ENCODE results near the gene NXPE2. TPM values are rescaled to one million over a fixed set of nuclear protein-coding genes. Genes with fewer than 3 reads are reported as not detected.
"Not testable (repeated sequence)": the region's sequence is repeated elsewhere in the genome, so short reads cannot be mapped to it uniquely, and the experiment has no call there.

NXPE2 gene
- not detected in 2 replicates for total RNA-seq (2014; rRNA removed; shearing (Covaris generic))

DNA sequence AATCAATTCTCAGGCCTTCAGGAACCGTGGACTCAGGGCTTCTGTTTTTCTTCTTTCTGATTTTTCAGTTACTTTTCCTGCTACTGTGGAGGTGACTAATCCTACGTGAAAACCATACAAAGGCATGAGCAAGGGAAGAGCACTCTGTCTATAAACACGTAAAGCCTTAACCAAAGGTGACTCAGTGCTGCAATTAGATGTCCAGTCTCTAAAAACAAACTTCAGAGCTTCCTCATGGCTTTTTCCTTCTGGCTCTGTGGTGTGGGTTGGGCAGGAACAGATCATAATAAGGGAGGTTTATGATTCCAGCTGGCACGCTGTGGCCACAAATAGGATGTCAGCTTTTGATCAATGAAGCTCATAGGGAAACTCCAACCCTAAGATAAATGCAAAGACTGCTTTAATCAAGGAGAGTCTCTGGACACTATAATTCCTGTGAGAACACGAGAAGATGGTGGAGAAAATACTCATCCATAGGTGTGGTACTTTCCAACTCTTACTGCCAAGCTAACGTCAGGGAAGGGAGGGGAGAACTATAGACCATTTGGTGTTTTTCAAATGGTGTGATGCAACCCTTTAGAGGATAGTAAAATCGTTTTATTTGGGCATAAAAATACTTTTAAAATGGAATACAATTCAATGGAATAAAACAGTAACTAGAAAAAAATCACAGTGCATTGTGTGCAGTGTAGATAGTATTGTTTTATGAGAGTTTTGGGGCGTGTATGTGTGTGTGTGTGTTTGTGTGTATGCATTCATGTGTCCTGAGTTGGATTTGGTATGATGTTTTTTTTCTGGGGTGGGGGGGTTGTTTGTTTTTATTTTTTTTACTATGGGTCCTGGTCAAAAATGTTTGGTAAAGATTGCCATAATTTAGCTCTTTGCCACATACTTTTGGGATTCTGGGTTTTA lies at the start of gene NXPE2:
Gene NXPE2, plus strand, starts transcription at position 403 of the 912 bp plus-strand sequence. Its CDS starts 49 bp downstream, at position 452.
- peak; percentile 69 for DNase-seq (ENCODE audit: low spot score)

DNA sequence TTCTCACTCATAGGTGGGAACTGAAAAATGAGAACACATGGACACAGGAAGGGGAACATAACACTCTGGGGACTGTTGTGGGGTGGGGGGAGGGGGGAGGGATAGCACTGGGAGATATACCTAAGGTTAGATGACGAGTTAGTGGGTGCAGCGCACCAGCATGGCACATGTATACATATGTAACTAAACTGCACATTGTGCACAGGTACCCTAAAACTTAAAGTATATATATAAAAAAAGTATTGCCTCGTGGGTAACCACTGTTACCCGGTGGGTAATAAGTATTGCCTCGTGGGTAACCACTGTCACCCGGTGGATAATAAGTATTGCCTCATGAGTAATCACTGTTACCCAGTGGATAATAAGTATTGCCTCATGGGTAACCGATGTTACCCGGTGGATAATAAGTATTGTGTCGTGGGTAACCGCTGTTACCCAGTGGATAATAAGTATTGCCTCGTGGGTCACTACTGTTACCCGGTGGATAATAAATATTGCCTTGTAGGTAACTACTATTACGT lies 46.8 kb upstream of the NXPE2 start:
- not testable (repeated sequence) for DNase-seq (ENCODE audit: low spot score)

DNA sequence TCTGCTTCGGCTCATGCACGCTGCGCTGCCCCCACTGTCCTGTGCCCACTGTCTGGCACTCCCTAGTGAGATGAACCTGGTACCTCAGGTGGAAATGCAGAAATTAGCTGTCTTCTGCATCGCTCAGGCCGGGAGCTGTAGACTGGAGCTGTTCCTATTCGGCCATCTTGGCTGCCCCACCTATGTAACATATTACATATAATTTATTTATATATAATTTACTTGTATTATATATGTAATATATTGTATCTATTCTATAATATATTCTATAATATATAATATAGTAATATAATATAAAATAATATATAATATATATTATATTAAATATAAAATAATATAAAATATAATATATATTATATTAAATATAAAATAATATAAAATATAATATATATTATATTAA lies 38.9 kb upstream of the NXPE2 start:
- not testable (repeated sequence) for DNase-seq (ENCODE audit: low spot score)

DNA sequence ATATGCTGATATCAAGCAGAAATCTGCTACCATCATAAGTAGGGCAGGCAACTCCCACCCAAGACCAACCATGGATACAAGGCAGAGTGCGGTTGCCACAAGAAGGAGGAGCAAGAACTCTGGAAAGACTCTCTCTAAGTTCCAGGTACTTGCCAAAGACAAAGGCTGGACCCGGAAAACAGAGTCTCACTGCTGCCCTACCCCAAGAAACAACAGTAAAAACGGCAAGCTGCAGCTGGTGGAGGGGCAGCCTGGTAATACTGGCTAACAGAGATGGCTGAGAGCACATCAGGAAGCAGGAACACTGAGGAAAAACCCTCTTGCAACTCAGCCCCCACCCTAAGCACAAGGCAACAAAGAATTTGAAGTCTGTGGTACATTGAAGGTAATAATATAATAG lies 27.7 kb upstream of the NXPE2 start:
- no peak for DNase-seq (ENCODE audit: low spot score)

DNA sequence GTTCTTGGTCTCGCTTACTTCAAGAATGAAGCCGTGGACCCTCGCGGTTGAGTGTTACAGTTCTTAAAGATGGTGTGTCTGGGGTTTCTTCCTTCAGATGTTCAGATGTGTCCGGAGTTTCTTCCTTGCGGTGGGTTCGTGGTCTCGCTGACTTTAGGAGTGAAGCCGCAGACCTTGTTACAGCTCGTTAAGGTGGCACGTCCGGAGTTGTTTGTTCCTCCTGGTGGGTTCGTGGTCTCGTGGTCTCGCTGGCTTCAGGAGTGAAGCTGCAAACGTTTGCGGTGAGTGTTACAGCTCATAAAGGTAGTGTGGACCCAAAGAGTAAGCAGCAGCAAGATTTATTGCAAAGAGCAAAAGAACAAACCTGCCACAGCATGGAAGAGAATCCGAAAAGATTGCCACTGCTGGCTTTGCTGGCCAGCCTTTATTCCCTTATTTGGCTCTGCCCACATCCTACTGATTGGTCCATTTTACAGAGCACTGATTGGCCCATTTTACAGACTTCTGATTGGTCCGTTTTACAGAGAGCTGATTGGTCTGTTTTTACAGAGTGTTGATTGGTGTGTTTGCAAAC lies 27.1 kb upstream of the NXPE2 start:
- DNase-seq (ENCODE audit: low spot score): no peak

DNA sequence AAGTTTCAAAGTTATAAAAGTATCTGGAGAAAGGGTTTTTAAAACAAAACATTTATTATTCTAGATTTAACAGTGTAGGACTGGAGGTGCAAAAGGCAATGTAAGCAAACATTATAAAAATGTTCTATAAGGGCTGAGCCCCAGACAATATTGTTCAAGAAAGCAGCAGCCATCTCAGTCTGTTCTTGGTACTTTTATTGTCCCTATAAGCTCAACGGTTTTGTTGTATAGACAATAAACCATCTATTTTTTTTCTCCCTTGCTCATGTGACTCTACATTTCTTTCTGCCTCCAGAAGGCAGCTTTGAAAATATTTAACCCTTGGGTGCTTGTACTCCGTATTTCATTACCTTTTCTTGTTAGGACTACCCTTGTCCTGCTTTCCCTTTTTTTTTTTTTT lies 25.2 kb upstream of the NXPE2 start:
- no peak for DNase-seq (ENCODE audit: low spot score)

DNA sequence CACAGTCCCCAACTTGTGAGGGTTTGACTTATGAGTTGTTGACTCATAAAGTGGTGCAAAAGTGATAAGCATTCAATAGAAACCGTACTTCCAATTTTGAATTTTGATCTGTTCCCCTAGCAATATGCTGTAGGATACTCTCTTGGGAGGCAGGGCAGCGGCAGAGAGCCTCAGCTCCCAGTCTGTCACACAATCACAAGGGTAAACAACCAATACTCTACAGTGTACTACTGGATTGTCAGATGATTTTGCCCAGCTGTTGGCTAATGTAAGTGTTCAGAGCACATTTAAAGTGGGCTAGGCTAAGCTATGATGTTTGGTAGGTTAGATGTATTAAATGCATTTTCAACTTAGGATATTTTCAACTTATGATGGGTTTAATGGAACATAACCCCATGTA lies 13.7 kb upstream of the NXPE2 start:
- no peak for DNase-seq (ENCODE audit: low spot score)

DNA sequence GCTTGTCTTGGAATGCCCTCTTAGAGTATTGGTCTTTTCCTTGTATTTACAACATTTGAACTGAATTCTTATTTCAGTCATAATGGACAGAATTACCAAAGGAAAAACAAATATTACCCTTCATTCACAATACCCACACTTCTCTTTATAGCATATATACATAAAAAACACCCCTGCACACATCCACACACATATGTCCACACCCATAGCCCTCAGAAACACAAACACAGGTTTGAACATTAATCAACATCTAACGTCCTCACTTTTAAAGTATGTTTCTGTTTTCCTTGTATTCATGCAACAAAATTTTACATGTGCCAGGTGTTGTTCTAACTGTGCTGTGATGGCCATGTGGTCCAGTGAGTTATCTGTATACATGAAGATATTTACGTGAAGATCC lies 11.6 kb upstream of the NXPE2 start:
- DNase-seq (ENCODE audit: low spot score): no peak

DNA sequence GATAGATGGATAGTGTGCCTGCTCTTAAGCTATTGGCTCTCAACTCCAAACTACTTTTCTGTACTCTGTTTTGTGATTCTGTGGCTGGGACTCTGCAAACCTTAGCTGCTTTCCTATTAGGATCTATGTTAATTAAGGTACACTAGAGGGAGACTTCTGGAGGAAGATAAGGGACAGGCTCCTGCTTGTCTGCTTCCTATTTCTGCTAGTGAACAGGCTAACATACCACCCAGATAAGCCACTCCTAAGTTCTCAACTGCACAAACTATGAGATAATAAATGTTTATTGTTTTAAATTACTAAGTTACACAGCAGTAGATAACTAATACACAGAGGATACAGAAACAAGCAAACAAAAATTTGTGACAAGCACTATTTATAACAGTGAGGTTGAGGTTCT lies 10.2 kb upstream of the NXPE2 start:
- no peak for DNase-seq (ENCODE audit: low spot score)

DNA sequence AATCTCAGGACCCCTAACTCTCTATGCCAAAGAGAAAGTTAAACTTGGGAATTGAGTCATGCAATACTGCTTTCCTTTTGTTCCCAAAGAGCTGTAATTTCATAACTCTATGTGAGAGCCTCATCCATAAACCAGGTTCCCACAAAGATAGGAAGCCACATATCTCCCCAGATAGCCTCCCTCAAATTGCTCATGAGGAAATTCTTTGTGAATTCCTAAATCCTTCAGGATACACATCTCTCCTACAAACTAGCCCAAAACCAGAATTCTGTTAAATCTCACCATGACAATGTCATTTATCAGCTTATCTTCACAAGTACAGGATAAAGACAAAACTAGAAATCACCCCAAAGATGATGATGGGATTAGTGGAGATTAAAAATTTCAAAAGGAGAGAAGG lies 4.7 kb upstream of the NXPE2 start:
- DNase-seq (ENCODE audit: low spot score): no peak

DNA sequence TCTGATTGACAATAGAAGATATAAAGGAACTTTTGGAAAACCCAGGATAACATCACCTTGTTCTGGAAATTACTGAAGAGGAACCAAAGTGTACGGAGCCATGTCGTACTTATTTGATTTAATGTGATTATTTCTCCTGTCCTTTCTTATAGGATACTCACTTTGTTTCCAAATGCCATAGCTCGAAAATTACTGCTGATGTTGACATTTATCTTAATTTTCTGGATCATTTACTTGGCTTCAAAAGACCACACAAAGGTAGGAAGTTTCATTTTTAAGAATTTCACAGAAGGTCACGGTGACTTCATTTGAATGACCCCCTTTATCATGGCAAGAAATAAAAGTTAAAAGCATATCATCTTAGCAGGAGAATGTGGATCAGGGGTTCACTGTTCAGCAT lies 1.2 kb downstream of the NXPE2 start:
- no peak for DNase-seq (ENCODE audit: low spot score)

DNA sequence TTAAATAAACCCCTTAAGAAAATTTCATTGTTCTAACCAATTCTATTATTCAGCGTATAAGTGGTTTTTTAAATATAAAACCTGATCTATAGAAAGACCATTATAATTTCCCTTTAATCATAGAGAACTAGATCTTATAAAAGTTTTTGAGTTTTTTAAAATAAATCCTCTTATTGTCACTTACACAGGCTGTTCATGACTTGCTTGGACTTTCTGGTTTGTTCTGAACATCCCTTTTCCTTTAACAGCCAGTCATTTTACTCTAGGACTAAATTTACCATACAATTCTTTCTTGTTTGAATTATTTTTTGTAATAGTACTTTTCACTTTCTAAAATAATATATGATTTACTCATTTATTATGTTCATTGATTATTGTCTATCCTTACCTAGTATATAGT lies 4.7 kb downstream of the NXPE2 start:
- DNase-seq (ENCODE audit: low spot score): no peak

DNA sequence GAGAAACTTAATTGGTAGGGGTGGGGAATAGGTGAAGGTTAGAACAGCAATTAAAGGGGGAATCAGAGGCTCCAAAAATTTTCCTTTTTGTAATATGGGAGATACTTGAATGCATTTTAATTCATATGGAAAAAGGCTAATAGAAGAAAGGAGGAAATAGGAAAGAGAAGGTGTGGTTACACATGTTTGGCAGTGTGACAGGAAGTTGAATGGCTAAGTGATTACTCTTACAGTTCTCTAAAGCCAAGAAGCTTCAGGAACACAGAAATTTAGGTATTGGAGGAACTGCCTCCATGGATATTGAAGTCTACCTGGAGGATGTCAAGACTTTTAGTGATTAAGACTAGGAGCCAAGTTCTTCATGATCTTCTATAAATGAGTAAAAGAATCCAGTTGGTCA lies 6.3 kb downstream of the NXPE2 start:
- no peak for DNase-seq (ENCODE audit: low spot score)

DNA sequence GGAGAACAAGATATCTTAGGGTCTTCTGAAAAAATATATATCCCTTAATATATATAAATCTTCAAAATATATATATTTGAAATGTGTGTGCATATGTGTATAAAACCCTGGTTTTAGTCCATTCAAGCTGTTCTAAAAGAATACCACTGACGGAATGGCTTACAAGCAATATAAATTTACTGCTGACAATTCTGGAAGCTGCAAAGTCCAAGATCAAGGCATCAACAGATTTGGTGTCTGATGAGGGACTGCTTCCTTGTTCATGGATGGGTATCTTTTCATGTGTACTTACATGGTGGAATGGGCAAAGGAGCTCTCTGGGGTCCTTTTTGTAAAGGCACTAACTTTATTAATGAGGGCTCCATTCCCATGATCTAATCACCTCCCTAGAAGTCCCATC lies 6.8 kb downstream of the NXPE2 start:
- no peak for DNase-seq (ENCODE audit: low spot score)

DNA sequence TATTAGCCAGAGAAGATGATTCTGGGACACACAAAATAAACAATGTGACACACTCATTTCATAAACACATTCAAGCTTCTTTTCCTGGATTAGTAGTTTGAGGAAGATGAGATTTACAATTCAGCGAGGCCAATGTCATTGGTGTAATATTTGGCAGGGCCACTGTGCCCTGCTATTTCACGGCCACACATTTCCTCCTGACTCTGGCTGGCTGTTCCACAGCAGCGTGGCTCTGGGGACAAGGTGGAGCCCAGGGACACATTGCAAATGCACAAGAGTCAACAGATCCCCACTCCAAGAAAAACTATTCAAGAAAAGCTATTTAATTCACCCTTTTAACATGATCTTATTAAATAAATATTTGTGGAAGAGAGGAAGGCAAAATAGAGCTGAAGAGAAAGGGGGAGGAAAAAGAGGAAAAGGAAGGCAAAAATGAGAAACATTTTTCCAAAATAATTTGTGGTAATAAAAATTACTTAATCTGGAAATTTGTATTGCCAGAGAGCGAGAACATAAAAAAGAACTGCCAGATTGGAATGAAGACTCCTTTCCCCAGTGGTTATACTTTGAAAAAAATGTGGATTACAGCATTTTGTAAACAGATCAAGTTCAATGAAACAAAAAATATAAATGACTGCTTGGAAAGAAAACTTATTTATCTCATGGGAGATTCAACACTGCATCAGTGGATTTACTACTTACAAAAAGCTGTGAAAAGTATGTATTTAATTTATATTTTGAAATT lies 27.1 kb downstream of the NXPE2 start:
- DNase-seq (ENCODE audit: low spot score): no peak

DNA sequence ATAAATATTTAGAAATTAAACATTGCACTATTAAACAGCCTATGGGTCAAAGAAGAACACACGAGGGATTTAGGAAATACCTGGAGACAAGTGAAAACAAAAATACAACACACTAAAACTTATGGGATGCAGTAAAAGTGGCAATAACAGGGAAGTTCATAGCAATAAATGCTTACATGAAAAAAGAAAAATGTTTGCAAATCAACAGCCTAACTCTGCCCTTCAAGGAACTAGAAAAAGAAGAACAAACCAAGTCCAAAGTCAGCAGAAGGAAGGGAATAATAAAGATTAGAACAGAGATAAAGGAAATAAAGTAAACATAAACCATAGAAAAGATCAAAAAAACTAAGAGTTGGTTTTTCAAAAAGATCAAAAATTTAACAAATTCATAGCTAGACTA lies 31.6 kb downstream of the NXPE2 start:
- no peak for DNase-seq (ENCODE audit: low spot score)

DNA sequence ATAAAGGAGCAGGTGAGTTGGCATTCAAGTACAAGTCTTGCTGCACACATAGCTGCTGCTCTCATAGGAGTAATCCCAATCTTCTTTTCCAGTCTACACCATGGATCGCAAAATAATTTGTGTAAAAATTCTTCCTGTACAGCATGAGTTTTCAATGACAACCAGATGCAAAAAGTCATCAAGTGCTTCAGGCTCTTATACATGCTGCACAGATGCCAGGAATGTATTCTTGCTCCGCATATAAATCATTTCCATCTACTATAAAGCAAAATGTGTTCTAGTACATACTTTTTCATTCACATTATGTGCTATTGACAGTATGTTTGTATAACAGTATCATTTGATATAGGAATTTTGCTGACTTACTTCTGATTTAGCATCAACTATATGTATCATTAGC lies 35.4 kb downstream of the NXPE2 start:
- no peak for DNase-seq (ENCODE audit: low spot score)

DNA sequence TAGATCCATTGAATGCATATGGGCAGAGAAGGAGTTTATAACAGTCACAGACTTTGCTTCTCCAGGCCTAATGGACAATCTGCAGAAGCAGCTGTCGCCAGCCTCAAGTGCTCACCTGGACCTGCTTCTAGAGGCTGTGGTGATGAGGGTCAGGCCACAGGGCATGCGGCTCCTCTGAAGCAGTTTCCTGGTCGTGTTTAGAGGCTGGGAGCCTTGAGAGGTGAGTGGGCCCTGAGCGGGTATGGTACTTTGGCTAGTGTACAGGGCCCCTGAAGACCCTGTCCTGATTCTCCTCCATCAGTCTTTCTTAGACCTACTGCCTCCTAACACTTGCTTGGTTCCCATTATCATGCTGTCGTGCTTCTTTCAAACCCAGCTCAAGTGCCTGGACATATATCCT lies 41.2 kb downstream of the NXPE2 start:
- DNase-seq (ENCODE audit: low spot score): no peak

DNA sequence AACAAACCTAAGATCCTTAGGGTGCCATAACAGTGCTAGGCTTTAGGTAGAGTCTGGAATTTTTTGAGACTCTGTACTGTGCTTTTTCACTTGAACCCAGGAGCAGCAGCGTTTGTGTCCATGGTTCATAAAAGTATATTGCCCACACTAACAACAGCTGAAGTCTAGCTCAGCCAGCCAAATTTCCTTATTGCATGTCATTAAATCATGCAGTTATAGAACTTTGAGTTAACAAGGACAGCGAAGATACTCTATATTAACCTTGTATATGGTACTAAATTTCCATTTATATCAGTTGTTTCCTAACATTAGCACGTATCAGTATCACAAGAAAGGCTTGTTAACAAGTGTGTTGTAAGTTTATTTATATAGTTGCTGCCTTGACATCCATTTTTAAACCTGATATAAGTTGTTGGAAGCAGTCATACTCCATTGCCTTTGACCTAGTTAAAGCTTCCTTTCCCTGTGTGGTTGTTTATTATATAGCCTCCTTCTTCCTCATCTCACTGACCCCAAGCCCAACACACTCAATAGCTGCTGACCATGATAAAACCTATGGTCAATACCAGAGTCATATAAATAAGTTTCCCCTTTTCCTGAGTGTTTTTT lies 46.7 kb downstream of the NXPE2 start:
- no peak for DNase-seq (ENCODE audit: low spot score)

DNA sequence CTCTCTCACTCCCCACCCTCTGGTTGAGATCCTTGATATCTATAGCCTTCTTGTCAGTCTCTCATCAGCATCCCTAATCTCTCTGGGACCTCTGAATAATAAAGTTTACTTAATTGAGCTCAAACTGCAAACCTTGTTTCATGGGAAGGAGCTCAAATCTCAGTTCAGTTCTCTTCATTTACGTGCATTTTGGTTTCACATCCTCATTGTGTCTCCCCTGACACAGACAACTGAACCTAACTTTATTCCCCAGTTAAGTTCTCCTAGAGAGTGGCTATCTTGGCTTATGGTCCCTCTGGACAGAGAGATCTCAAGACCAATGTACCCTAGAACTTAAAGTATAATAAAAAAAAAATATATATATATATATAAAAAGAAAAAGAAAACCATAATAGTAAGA lies 47.3 kb downstream of the NXPE2 start:
- DNase-seq (ENCODE audit: low spot score): no peak

DNA sequence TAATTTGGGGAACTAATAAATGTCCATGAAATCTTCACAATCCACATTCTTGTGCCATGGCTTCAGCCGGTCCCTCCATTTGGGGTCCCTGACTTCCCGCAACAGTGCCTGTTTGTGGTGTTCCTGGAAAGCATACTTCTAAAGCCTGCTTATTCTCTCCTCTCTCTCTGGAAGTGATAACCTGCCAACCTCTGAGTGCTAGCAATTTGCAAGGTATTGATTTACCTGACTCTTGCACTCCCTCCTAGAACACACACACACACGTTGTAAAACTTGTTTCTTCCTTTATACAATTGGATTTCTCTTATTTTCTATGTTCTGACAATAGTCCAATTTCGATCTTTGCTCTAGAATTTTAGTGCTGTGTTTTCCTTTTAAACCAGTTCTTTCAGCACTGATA lies 58.5 kb downstream of the NXPE2 start:
- DNase-seq (ENCODE audit: low spot score): no peak

DNA sequence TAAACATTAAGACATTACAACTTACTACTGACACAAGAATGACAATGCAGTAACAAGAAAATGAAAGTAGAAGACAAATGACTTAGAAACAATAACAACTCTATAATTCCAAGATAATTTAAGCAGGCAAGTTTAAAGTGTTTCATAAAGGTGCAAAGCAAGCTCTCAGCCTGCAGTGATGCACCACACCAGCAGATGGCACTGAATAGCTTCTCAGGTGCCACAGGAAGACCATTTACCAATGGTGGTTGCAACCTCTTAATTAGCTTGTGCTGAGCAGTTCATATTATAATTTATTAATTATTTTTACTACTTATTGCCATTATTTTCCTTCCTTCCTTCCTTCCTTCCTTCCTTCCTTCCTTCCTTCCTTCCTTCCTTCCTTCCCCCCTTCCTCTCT lies 60.6 kb downstream of the NXPE2 start:
- DNase-seq (ENCODE audit: low spot score): peak; percentile 51

Measured in H4 (cell line).